B cell (primary cell): ENCODE data around the gene TCFL5.

Source experiments
- EZH2 ChIP-seq: IDR thresholded peaks from 2 replicates; pipeline ENCODE4 v1.6.1; 2012; ENCODE audit warnings: borderline replicate concordance, low read depth, mild to moderate bottlenecking, moderate library complexity, low read length; ENCODE audit not compliant: insufficient read depth, poor library complexity, severe bottlenecking
- TF ChIP-seq, protein P1 (sequence below): fragments of 200-600 bp; IDR thresholded peaks from one replicate; pipeline ENCODE4 v1.8.0; 2022; ENCODE audit warnings: antibody characterized with exemption, mild to moderate bottlenecking

DNA sequence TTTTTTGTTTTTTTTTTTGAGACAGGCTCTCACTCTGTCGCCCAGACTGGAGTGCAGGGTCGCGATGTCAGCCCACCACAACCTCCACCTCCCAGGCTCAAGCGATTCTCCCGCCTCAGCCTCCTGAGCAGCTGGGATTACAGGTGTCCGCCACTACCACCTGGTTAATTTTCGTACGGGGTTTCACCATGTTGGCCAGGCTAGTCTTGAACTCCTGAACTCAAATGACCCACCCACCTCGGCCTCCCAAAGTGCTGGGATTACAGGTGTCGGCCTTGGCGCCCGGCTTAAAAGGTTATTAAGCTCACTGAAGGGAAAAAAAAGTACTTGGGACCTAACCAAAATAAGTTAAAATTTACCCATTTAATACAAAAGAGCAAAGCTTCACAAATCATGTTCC is 1.9 kb downstream of the TCFL5 start:
- TF ChIP-seq, protein P1, sequence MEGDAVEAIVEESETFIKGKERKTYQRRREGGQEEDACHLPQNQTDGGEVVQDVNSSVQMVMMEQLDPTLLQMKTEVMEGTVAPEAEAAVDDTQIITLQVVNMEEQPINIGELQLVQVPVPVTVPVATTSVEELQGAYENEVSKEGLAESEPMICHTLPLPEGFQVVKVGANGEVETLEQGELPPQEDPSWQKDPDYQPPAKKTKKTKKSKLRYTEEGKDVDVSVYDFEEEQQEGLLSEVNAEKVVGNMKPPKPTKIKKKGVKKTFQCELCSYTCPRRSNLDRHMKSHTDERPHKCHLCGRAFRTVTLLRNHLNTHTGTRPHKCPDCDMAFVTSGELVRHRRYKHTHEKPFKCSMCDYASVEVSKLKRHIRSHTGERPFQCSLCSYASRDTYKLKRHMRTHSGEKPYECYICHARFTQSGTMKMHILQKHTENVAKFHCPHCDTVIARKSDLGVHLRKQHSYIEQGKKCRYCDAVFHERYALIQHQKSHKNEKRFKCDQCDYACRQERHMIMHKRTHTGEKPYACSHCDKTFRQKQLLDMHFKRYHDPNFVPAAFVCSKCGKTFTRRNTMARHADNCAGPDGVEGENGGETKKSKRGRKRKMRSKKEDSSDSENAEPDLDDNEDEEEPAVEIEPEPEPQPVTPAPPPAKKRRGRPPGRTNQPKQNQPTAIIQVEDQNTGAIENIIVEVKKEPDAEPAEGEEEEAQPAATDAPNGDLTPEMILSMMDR, result no peak
- no peak for TF ChIP-seq EZH2
